HepG2 (cell line): Measurements from ENCODE around the gene GRM8. TPM values are rescaled to one million over a fixed set of nuclear protein-coding genes. Genes with fewer than 3 reads are reported as not detected.

Experiments used
- CHCHD3 ChIP-seq: sonication (generic); formaldehyde crosslinking; IDR thresholded peaks from 2 replicates; pipeline ENCODE4 v1.8.0; 2022; ENCODE audit warnings: mild to moderate bottlenecking, missing genetic modification reagents, moderate library complexity
- SAFB2 ChIP-seq: sonication (generic); formaldehyde crosslinking; IDR thresholded peaks from 2 replicates; pipeline ENCODE4 v1.5.1; 2020; ENCODE audit warnings: missing genetic modification reagents, low read depth, mild to moderate bottlenecking, borderline replicate concordance
- SCMH1 ChIP-seq: sonication (generic); formaldehyde crosslinking; IDR thresholded peaks from 2 replicates; pipeline ENCODE4 v1.9.0; 2021; ENCODE audit warnings: missing genetic modification reagents, mild to moderate bottlenecking, borderline replicate concordance
- TEAD2 ChIP-seq: sonication (generic); formaldehyde crosslinking; IDR thresholded peaks from 2 replicates; pipeline ENCODE4 v1.9.0; 2021; ENCODE audit warnings: missing genetic modification reagents
- THAP11 ChIP-seq: IDR thresholded peaks from 2 replicates; pipeline ENCODE4 v1.6.1; 2016; ENCODE audit warnings: missing biosample characterization, missing genetic modification reagents
- ZBTB10 ChIP-seq: sonication (generic); formaldehyde crosslinking; IDR thresholded peaks from 2 replicates; pipeline ENCODE4 v1.4.0; 2020; ENCODE audit warnings: missing genetic modification reagents, borderline replicate concordance
- ZC3H13 ChIP-seq: sonication (generic); formaldehyde crosslinking; IDR thresholded peaks from 2 replicates; pipeline ENCODE4 v1.8.1; 2023; ENCODE audit warnings: mild to moderate bottlenecking, missing genetic modification reagents, moderate library complexity
- ZNF234 ChIP-seq: sonication (generic); formaldehyde crosslinking; conservative IDR thresholded peaks from 2 replicates; pipeline ENCODE4 v1.5.1; 2020; ENCODE audit warnings: mild to moderate bottlenecking, missing genetic modification reagents
- ZNF891 ChIP-seq: sonication (generic); formaldehyde crosslinking; IDR thresholded peaks from 2 replicates; pipeline ENCODE4 v1.5.0; 2020; ENCODE audit warnings: mild to moderate bottlenecking, missing genetic modification reagents
- polyA plus RNA-seq, 8 experiments: library from polyadenylated mRNA; depleted of rRNA in 3 of 8; stranded (reverse) in 7 of 8; unstranded in 1 of 8; fragments of >200 nt; fragmentation: Illumina TruSeq in 4 of 8; extraction: Trizol in 4 of 8; gene quantifications; 2 replicates each; pipeline versions ENCODE4 v1.2.1 to v1.2.3, GENCODE V29; 2011 to 2016; ENCODE audit warnings: low read depth in 4 of 8, missing spikeins in 1 of 8, mixed read lengths in 1 of 8; ENCODE audit not compliant: insufficient read depth in 1 of 8
- total RNA-seq, 5 experiments: library from RNA; depleted of rRNA; stranded (reverse); fragments of >200 nt; fragmentation: Illumina TruSeq; extraction: Trizol; gene quantifications; 2 replicates each; pipeline ENCODE4 v1.2.3, GENCODE V29; 2016; ENCODE audit warnings: low read depth in 1 of 5
- TF ChIP-seq, protein P1 (sequence below): sonication (generic); formaldehyde crosslinking; IDR thresholded peaks from 2 replicates; pipeline ENCODE4 v1.4.0; 2020; ENCODE audit warnings: missing genetic modification reagents
- TF ChIP-seq, protein P2 (sequence below), 2 experiments: fragments of 450-650 bp in 1 of 2; sonication (generic) in 1 of 2; formaldehyde crosslinking in 1 of 2; IDR thresholded peaks; 2 replicates each; pipeline versions ENCODE4 v1.6.1 to v1.8.0; 2016 to 2022; ENCODE audit warnings: antibody characterized with exemption in 1 of 2, mild to moderate bottlenecking in 1 of 2, missing genetic modification reagents in 1 of 2

Gene GRM8
- total and polyA plus RNA-seq, 2 of the 13 experiments (the other 11 are each of a cell fraction or from before 2014, with no cell fraction given): not detected

- TF ChIP-seq, protein P1, sequence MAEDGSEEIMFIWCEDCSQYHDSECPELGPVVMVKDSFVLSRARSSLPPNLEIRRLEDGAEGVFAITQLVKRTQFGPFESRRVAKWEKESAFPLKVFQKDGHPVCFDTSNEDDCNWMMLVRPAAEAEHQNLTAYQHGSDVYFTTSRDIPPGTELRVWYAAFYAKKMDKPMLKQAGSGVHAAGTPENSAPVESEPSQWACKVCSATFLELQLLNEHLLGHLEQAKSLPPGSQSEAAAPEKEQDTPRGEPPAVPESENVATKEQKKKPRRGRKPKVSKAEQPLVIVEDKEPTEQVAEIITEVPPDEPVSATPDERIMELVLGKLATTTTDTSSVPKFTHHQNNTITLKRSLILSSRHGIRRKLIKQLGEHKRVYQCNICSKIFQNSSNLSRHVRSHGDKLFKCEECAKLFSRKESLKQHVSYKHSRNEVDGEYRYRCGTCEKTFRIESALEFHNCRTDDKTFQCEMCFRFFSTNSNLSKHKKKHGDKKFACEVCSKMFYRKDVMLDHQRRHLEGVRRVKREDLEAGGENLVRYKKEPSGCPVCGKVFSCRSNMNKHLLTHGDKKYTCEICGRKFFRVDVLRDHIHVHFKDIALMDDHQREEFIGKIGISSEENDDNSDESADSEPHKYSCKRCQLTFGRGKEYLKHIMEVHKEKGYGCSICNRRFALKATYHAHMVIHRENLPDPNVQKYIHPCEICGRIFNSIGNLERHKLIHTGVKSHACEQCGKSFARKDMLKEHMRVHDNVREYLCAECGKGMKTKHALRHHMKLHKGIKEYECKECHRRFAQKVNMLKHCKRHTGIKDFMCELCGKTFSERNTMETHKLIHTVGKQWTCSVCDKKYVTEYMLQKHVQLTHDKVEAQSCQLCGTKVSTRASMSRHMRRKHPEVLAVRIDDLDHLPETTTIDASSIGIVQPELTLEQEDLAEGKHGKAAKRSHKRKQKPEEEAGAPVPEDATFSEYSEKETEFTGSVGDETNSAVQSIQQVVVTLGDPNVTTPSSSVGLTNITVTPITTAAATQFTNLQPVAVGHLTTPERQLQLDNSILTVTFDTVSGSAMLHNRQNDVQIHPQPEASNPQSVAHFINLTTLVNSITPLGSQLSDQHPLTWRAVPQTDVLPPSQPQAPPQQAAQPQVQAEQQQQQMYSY (CRISPR knock-in tag): 0 out of 2 replicates have a peak, but pooled peaks have one; percentile 49
- no peak for TF ChIP-seq ZNF891 (CRISPR knock-in tag)
- peak; percentile 61 for TF ChIP-seq THAP11
- no peak for TF ChIP-seq ZC3H13
- no peak for TF ChIP-seq CHCHD3
- TF ChIP-seq SAFB2: no peak
- TF ChIP-seq ZBTB10 (CRISPR knock-in tag): no peak; the same call in 1 of the 2 replicates
- TF ChIP-seq, protein P2, sequence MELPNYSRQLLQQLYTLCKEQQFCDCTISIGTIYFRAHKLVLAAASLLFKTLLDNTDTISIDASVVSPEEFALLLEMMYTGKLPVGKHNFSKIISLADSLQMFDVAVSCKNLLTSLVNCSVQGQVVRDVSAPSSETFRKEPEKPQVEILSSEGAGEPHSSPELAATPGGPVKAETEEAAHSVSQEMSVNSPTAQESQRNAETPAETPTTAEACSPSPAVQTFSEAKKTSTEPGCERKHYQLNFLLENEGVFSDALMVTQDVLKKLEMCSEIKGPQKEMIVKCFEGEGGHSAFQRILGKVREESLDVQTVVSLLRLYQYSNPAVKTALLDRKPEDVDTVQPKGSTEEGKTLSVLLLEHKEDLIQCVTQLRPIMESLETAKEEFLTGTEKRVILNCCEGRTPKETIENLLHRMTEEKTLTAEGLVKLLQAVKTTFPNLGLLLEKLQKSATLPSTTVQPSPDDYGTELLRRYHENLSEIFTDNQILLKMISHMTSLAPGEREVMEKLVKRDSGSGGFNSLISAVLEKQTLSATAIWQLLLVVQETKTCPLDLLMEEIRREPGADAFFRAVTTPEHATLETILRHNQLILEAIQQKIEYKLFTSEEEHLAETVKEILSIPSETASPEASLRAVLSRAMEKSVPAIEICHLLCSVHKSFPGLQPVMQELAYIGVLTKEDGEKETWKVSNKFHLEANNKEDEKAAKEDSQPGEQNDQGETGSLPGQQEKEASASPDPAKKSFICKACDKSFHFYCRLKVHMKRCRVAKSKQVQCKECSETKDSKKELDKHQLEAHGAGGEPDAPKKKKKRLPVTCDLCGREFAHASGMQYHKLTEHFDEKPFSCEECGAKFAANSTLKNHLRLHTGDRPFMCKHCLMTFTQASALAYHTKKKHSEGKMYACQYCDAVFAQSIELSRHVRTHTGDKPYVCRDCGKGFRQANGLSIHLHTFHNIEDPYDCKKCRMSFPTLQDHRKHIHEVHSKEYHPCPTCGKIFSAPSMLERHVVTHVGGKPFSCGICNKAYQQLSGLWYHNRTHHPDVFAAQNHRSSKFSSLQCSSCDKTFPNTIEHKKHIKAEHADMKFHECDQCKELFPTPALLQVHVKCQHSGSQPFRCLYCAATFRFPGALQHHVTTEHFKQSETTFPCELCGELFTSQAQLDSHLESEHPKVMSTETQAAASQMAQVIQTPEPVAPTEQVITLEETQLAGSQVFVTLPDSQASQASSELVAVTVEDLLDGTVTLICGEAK (IDR thresholded peaks at IDR 0.05): no peak
- TF ChIP-seq, protein P2 (CRISPR knock-in tag; IDR thresholded peaks at IDR 0.05): no peak
- peak; percentile 80; the same call in 1 of the 2 replicates for TF ChIP-seq TEAD2 (CRISPR knock-in tag)
- no peak for TF ChIP-seq SCMH1 (CRISPR knock-in tag)
- no peak for TF ChIP-seq ZNF234
- TF ChIP-seq, all 625 proteins: peak for 215
Measured at GRCh38 chr7:127107601-127108007, 145.1 kb downstream of the GRM8 start (continued).
